ENCODE measurements around the gene UFD1.
A peak's percentile ranks its signal among the peaks of the same experiment; 100 is the strongest.

UFD1 gene

DNA sequence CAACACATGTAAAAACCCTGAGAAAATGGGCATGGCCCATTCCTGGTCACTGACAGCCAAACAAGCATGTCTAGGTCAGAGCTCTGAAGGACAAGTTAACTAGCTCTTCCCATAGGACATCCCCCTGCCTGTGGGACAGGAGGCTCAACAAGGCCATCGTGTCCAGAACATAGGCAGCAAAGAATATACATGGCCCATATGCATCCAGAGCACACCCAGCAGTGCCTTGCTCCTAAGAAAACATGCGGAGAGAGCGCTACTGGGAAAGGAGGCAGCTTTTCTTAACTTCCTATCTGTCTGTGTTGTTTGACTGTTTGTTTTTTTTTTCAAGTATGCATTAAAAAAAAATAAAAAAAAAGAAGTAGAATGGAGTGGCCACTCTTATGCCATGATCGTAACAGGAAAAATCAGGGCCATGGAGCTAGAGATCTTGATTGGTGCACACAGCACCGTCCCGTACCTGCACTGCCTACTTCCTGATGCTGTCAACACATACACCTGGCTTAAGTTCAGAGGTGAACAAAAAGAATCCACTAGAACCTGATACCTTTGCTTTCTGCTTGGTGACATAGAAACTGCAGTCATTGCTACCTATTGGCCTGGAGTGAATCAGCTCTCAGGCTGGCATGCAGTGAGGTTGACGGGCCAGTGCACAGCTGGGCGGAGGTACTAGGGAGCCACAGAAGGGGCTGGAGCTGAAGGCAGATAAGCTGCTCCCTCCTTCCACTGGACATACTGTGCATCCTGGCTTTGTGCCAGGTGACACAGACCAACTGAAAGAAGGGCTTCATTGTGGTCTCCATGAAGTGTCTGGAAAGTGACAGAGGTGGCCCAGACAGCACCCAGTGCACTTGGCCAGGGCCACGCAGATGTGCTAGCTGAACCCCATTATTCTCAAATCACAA, 11.9 kb downstream of the UFD1 start:
- no peak for DNase-seq

DNA sequence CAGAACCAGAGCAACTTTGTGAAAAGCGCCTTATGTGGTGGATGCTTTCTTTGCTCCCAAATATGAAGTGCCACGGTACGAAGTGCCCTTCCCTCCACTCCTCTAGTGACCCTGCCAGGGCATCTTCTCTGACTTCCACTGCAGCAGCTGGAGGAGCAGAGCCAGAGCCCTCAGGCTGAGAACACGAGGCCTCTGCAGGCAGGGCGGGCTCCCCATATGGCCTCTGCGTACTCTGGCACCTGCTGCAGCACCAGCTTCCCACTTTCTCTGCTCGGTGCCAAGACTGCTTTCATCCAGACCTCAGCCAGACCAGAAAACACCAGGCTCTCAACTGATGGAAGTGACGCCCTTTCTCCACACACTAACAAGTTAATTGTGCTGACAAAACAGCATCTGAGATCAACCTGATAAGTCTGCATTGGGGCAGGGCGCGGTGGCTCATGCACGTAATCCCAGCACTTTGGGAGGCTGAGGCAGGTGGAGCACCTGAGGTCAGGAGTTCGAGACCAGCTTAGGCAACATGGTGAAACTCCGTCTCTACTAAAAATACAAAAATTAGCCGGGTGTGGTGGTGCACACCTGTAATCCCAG, 12.8 kb downstream of the UFD1 start:
- DNase-seq, result no peak

DNA sequence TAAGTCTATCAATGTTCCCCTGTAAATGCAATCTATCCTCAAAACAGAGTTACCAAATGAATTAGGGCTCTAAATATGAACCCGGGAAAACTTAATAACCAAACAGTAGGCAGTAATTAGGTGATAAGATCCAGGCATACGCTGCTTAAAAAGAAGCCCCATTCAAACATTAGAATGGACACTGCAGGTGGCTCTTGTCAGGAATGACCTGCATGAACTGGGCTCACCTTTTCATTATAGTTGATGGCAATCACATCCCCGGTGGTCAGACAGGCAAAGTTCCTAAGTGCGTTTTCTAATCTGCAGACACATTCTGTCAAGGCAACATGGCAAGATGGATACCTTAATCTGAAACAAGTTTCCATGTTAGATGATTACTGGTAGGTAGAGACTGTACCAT, 14.0 kb downstream of the UFD1 start:
- DNase-seq, result no peak

DNA sequence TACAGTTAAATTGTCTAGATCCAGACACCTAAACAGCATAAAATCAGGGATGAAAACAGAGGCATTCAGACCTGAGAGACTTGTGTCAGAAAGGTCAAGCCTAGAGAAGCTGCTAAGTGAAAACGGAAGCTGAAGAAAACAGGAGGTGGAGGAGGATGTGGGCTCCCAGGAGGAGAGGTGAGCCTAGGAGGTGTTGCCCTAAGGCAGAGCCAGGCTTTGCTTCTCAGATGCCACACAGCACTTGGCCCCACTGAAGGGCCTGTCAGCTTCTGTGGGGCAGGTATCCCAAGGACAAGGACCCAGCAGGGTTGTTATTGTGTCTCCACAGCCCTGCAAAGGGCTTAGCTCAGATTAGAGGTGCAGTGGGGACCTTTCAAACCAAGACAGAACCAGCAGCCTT, 14.4 kb downstream of the UFD1 start:
- DNase-seq, result no peak

GRCh38 chr22:19463491-19464469, 15.2 kb downstream of the UFD1 start:
- DNase-seq, result no peak

- DNase-seq, result no peak
These were observed 16.0 kb downstream of the UFD1 start for GRCh38 chr22:19463008-19463407.

DNA sequence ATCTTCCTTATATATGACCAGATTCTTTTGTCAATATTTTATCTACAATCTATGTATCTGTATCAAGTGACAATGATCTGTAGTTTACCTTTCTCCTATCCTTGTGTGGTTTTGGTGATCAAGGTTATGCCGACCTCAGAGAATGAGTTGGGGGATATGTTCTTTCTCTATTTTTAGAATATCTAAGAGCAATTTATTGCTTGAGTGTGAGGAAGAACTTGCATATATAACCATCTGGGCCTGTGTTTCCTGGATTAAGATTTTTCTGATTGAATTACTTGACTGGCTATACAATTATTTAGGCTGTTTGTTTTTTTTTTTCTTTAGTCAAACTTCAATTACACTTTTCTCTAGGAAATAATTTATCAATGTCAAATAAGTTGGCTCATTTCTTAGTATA, 17.5 kb downstream of the UFD1 start:
- no peak for DNase-seq

- no peak for DNase-seq
These were observed 19.0 kb downstream of the UFD1 start for GRCh38 chr22:19460036-19460435.

GRCh38 chr22:19457828-19458428, 21.1 kb downstream of the UFD1 start:
- DNase-seq, result no peak

DNA sequence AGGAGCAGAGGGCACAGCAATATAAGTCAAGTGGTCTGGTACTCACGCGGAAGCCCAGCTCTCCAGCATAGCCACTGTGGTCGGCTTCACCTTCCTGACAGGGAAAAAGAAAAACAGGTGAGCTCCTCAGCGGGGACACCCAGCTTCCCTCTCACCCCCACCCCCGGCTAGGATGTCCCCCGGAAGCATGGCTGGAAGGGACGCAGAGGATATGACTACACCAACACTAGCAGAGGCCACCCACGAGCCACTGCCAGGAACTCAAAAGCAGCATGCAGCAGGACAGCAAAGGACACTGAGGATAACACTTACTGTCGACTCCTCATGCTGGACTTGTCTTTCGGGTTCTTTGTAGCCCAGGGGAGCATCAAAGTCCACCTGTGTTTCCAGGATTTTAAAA, 22.5 kb downstream of the UFD1 start:
- no peak for DNase-seq

- no peak for DNase-seq
These were observed 23.2 kb downstream of the UFD1 start for GRCh38 chr22:19455585-19456370.

DNA sequence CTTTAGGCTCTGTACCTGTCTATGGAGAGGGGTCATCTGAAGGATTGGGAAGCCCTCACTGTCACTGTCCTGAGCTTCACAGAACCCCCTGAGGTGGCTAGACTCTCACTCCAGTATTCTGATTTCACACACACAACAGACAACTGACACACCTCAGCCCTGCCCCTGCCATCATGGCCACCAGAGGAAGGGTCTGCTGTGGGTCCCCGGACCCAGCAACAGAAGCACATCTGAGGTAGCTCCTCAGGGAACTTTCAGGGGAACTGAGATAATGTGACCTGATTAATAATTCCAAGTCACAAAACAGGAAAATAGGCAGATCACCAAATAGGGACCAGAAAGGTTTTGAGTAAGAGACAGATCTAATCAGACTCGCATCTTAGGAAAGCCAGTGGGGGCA, 24.0 kb downstream of the UFD1 start:
- no peak for DNase-seq

GRCh38 chr22:19454156-19454555, 24.8 kb downstream of the UFD1 start:
- DNase-seq, result no peak

GRCh38 chr22:19453718-19454117, 25.3 kb downstream of the UFD1 start:
- DNase-seq, result no peak

DNA sequence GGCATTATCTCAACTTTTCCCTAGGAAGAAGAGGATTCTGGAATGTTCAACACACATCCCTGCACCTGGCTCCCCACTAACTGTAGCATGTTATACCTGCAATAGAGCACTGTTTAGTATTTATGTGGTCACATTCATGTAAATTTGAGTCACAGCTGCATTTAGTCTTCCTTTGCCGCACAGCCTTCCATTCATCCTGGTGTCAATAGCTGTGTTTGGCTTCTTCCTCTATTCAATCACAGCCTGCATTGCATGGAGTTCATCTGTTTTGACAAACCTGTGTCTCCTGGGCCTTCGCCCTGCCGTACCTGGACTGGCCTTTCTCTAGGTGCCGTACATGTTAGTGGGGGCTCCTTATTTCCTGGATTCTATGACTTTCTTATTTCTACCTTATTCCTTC, 27.4 kb downstream of the UFD1 start:
- DNase-seq, result no peak

DNA sequence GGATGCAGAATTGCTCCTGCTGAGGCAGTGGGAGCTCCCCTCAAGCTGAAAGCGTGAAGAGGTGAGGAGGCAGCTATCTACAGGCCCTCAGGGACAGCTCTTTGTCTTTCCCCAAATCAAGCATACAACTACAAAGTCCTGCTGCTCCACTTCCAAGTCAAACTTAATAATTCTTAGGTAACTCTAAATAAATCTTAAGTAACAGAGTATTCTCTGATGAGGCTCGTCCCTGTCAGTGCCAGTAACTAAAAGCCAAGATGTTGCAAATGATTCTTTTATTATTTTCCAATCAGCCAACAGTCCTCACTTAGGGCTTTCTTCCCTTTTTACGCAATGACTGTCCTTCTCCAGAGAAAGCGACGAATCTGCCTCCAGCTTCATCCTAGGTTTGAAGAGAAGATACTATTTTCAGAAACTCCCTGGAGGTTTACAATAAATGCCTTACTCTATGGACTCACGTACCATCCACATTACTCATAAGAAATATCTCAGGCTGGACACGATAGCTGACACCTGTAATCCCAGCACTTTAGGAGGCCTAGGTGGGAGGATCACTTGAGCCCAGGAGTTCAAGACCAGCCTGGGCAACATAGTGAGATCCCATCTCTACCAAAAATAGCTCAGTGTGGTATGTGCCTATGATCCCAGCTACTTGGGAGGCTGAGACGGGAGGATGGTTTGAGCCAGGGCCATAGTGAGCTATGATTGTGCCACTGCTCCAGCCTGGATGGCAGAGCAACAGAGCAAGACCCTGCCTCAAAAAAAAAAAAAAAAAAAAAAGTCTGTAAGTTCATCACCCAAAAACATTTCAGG, 28.4 kb downstream of the UFD1 start:
- no peak for DNase-seq

DNA sequence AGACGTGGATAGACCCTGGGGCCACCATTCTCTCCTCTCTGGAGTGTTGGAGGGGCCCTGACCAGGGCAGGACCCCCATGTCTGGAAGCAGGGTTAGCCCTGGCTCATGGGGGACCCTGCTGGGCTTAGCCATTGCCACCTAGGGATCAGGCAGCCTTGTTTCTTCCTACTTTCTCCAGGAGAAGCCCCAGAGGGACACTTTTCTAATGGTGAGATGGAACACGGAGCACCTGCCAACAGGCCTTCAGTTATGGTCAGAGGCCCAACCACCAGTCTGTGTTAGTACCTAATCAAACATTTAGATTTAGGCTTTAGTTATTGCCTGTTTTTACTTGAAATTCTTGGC, 29.6 kb downstream of the UFD1 start:
- no peak for DNase-seq

DNA sequence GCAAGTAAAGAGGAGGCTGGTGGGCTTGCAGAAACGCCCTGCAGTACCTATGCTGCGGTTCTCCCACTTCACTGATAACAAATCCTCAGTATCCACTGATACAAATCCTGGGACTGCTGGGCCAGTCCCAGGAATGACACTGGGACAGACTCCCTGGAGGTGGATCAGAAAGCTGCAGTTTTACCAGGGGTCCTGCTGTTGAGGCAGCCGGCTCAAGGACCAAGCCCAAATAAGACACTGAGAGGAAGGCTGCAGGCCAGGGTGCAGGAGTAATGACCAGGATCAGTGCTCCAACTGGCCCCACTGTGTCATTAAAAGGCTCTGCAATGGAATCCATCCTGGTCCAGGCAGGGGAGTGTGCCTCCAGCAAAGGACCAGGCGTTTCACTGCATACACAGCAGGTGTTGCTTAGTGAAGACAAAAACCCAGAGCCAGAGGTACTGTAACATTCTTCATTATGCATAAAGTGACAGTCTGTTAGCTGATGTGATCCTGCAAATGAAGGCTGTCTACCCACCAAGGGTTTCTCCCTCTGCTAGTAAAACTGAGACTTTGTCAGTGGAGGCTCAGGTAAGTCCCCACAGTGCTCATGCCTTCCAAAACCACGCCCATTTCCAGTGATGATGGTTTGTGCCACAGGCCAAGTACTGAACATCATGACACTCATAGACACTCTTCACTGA, 30.1 kb downstream of the UFD1 start:
- no peak for DNase-seq

- DNase-seq, result peak in 1 of 2 experiments; percentile 28
These were observed 30.9 kb downstream of the UFD1 start for GRCh38 chr22:19448076-19448607.

- peak; percentile 95 to 96 for DNase-seq
These were observed 31.5 kb downstream of the UFD1 start, which contains the start of gene C22orf39 for GRCh38 chr22:19447330-19448075. Gene C22orf39 (minus strand): TSS chr22:19447711. CDS start chr22:19447688, 23 bp downstream.

Measured in Kasumi-1 (cell line).